ENCODE measurements around the gene MRPL54.

- TF ChIP-seq CTCF (IDR thresholded peaks at IDR 0.05) (no peak), POLR2A (IDR thresholded peaks at IDR 0.05) (no peak)
Observed at GRCh38 chr19:3807131-3807480, 44.6 kb downstream of the MRPL54 start.
